Cardiac fibroblast (primary cell): ENCODE data around the gene PNMT.
A peak's percentile ranks its signal among the peaks of the same experiment; 100 is the strongest.

Experiments
- DNase-seq, 2 donors: peaks; one replicate each; pipeline versions ENCODE4 v3.0.0 to v3.0.0-alpha.2; 2010; ENCODE audit warnings: low read depth in 2 of 2
- H3K4me3 ChIP-seq, 2 donors: replicated peaks in 1 of 2; 1 replicate in 1 of 2; 2 replicates in 1 of 2; pipeline ENCODE4 v1.5.1; 2011; ENCODE audit warnings: low read depth in 2 of 2, low read length in 2 of 2, mild to moderate bottlenecking in 2 of 2, moderate library complexity in 1 of 2
- TF ChIP-seq, protein P1 (sequence below): IDR thresholded peaks from one replicate; pipeline ENCODE4 v1.5.1; 2011; ENCODE audit warnings: low read depth, mild to moderate bottlenecking, low read length, inconsistent platforms

PNMT gene, protein sequence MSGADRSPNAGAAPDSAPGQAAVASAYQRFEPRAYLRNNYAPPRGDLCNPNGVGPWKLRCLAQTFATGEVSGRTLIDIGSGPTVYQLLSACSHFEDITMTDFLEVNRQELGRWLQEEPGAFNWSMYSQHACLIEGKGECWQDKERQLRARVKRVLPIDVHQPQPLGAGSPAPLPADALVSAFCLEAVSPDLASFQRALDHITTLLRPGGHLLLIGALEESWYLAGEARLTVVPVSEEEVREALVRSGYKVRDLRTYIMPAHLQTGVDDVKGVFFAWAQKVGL

GRCh38 chr17:39667945-39668924, at the start of gene PNMT:
Gene PNMT, plus strand, starts transcription at chr17:39668453. Its CDS starts 23 bp downstream, at chr17:39668476.
- peak; percentile 50 to 59 for DNase-seq
- H3K4me3 ChIP-seq = peak within 1 kb of the TSS; percentile 10 to 13
- TF ChIP-seq, protein P1, sequence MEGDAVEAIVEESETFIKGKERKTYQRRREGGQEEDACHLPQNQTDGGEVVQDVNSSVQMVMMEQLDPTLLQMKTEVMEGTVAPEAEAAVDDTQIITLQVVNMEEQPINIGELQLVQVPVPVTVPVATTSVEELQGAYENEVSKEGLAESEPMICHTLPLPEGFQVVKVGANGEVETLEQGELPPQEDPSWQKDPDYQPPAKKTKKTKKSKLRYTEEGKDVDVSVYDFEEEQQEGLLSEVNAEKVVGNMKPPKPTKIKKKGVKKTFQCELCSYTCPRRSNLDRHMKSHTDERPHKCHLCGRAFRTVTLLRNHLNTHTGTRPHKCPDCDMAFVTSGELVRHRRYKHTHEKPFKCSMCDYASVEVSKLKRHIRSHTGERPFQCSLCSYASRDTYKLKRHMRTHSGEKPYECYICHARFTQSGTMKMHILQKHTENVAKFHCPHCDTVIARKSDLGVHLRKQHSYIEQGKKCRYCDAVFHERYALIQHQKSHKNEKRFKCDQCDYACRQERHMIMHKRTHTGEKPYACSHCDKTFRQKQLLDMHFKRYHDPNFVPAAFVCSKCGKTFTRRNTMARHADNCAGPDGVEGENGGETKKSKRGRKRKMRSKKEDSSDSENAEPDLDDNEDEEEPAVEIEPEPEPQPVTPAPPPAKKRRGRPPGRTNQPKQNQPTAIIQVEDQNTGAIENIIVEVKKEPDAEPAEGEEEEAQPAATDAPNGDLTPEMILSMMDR = peak; percentile 61

DNA sequence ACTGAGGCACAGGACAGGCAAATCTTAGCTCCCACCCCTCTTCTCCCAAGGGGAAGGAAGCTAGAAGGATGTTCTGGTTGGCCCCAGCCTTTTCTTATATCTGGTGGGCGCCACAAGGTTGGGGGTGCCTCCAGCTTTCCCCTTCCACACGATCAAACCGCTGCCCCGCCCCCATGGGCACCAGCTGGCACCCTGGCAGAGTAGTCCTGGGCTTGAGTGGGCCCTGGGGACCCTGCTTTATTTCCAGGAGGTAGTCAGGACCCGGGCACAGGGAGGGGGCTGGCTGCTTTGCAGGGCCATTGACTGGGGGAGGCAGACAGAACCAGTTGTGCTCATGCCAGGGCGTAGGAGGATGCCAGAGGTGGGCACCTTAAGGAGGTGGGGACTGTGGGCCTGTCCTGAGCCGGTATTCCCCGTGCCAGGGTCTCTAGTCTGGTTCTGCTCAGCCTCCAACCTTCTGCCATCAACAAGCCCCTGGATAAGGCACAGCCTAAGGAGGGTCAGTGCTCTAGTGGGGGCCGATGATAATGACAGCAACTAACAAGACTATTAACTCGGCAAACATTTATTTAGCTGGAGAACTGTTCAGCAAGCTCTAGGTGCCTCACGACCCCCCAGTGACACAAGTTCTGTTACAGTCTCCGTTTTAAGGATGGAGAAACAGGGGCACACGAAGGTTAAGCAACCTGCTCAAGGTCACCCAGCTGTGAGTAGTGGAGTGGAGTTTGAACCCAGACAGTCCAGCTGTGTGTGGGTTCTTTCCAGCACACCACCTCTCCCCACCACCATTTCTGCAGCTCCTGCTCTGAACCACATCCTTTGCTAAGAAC, 49.1 kb upstream of the PNMT start:
- no peak for DNase-seq
- TF ChIP-seq, protein P1 = no peak
- no peak overlapping the region for H3K4me3 ChIP-seq

DNA sequence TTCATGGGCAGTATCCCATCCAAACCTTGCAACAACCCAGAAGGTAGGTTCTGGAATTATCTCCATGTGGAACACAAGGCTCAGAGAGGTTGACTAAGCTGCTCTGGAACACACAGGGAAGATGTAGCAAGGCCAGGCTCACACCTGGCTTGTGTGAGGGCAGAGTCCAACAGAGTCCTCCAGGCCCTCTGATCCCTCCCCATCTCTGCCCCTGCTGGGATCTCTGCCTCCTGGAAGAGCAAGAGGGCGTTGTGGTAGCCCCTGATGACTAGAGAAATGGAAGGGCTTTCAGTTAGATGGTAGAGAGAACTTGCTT, 48.5 kb upstream of the PNMT start:
- TF ChIP-seq, protein P1 = no peak
- H3K4me3 ChIP-seq = no peak overlapping the region
- DNase-seq = no peak

DNA sequence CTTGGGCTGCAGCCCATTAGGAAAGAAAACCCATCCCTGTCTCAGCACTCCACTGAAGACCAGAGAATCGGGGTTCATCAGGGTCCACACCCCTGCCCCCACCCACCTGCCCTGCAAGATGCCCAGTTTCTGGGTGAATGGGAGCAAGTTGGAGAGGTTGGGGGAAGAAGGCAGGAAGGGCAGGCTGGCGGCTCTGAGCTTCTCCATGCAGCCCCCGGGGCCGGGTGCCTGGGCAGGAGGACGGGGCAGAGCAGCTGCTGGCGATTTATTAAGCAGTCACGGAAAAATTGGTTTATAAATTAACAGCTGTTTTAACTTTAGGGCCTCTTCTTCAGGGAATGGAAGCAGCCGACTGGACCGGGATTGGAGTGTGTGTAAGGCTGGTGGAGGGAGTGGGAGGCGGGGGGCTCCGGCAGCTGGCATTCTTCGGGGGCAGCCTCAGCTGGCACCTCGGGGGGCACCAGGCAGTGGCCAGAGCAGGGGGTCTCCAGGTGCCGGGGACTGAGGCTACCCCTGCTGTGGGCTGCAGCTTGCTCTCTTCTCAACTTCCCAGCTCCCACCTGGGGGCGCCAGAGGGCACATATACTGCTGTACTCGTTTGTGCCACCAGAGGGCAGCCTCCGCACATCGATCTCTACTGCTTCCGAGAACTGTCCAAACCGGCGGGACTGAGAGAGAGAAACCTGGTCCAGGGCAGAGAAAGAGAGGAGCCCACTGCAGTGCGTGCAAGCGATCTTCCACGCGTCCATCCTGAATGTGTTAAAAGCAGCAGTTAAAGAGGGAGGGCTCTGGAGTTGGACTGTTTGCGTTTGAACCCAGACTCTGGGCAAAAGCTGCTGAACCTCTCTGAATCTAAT, 46.5 kb upstream of the PNMT start:
- peak; percentile 82 to 84 for DNase-seq
- TF ChIP-seq, protein P1 = peak; percentile 100
- H3K4me3 ChIP-seq = no peak overlapping the region

GRCh38 chr17:39622380-39623006, 45.8 kb upstream of the PNMT start:
- H3K4me3 ChIP-seq = no peak overlapping the region
- DNase-seq = no peak
- TF ChIP-seq, protein P1 = no peak
